Stomach (tissue), 9 donors: ENCODE measurements around the gene RHEBL1. TPM values are rescaled to one million over a fixed set of nuclear protein-coding genes. Genes with fewer than 3 reads are reported as not detected.

Experiments
- DNase-seq, 2 donors: peaks; one replicate each; pipeline versions ENCODE4 v3.0.0 to v3.0.0-alpha.2; 2013 to 2019
- H3K27ac ChIP-seq, 5 donors: fragments of 200-600 bp in 4 of 5; sonication (generic) in 4 of 5; one replicate each; pipeline ENCODE4 v1.5.1; 2013 to 2019; ENCODE audit warnings: mild to moderate bottlenecking in 1 of 5, moderate library complexity in 1 of 5
- H3K27me3 ChIP-seq, 3 donors: fragments of 200-600 bp; sonication (generic); one replicate each; pipeline ENCODE4 v1.5.1; 2017 to 2019; ENCODE audit warnings: mixed run types in 1 of 3
- H3K36me3 ChIP-seq, 4 donors: fragments of 200-600 bp; sonication (generic); 1 replicate in 3 of 4; 2 replicates in 1 of 4; pipeline ENCODE4 v1.5.1; 2016 to 2019
- H3K4me1 ChIP-seq, 4 donors: fragments of 200-600 bp; sonication (generic); one replicate each; pipeline ENCODE4 v1.5.1; 2016 to 2019
- H3K4me3 ChIP-seq, 4 donors: fragments of 200-600 bp; sonication (generic) in 3 of 4; one replicate each; pipeline ENCODE4 v1.5.1; 2016 to 2019; ENCODE audit warnings: mild to moderate bottlenecking in 1 of 4
- H3K9me3 ChIP-seq, 4 donors: fragments of 200-600 bp; sonication (generic); one replicate each; pipeline ENCODE4 v1.5.1; 2016 to 2019
- CTCF ChIP-seq, 7 experiments: fragments of 450-650 bp in 4 of 7; fragments of 200-600 bp in 3 of 7; sonication (generic) in 3 of 7; IDR thresholded peaks; one replicate each; pipeline ENCODE4 v1.5.1; 2016 to 2019; ENCODE audit warnings: antibody characterized with exemption in 7 of 7, control low read depth in 2 of 7, mild to moderate bottlenecking in 1 of 7
- EP300 ChIP-seq: sonication (generic); formaldehyde crosslinking; IDR thresholded peaks from one replicate; pipeline ENCODE4 v1.6.1; 2017; ENCODE audit warnings: antibody characterized with exemption
- POLR2A ChIP-seq, 4 donors: fragments of 450-650 bp; IDR thresholded peaks; one replicate each; pipeline ENCODE4 v1.6.1; 2016; ENCODE audit warnings: antibody characterized with exemption in 4 of 4, control low read depth in 2 of 4, mild to moderate bottlenecking in 1 of 4, moderate library complexity in 1 of 4
- POLR2AphosphoS5 ChIP-seq, 3 donors: sonication (generic); formaldehyde crosslinking; IDR thresholded peaks; one replicate each; pipeline ENCODE4 v1.6.1; 2016; ENCODE audit warnings: antibody characterized with exemption in 3 of 3
- WGBS, 5 donors: extraction: QIAGEN DNeasy Blood & Tissue Kit in 3 of 5; methylation state at CpG; one replicate each; pipeline versions ENCODE4 v1.1.5 to v1.1.7; 2013 to 2018; 5-methylcytosine and 5-hydroxymethylcytosine counted together
- intact Hi-C: fragments of 100-400 bp; cut with DNase I; formaldehyde crosslinking; loops from one replicate; pipeline ENCODE4 v1.15.1; 2023; ENCODE audit warnings: low total_unique reads
- polyA plus RNA-seq, 3 donors: library from polyadenylated mRNA; stranded (reverse); fragments of 200-250 nt; gene quantifications; one replicate each; pipeline ENCODE4 v1.2.3, GENCODE V29; 2013
- total RNA-seq, 5 donors: library from RNA; depleted of rRNA; stranded (reverse); fragments of >200 nt; gene quantifications; one replicate each; pipeline versions ENCODE4 v1.1.0 to v1.2.3, GENCODE V29; 2014 to 2016
- donor health status: healthy with polysubstance abuse.
- donor health status: Bipolar disorder and iron deficiency.
- donor health status: healthy.

The RHEBL1 gene
- total and polyA plus RNA-seq, 8 donors, result 0.75 to 1.0 TPM; not detected in 6

GRCh38 chr12:49089821-49090773 lies 20.3 kb upstream of the RHEBL1 start:
- H3K4me3 ChIP-seq, result peak overlapping the region; percentile 29 to 55 (median 38)
- H3K9me3 ChIP-seq, result no peaks in the 10 kb centered on the region
- TF ChIP-seq CTCF (IDR thresholded peaks at IDR 0.05) (peak in 1 of 7 experiments; percentile 9), POLR2AphosphoS5 (IDR thresholded peaks at IDR 0.05) (no peak)
- H3K27ac ChIP-seq, result peak overlapping the region in 1 of 5 donors; percentile 14
- intact Hi-C loops, result no loop called here
- peak; percentile 31 to 77 for DNase-seq
- peaks cover 30 to 68% (median 61%) of the 10 kb centered on the region in 3 donors for H3K27me3 ChIP-seq
- 3 to 15% (median 3%) methylated on average over 29 to 88 of the region's 88 CpGs for WGBS, 5 donors
- peaks cover 43 to 72% (median 64%) of the 10 kb centered on the region in 4 donors for H3K4me1 ChIP-seq
- no peaks in the 10 kb centered on the region for H3K36me3 ChIP-seq

- Histone ChIP-seq H3K27me3 (peaks cover 25 to 57% (median 51%) of the 10 kb centered on the region in 3 donors), H3K27ac (no peak overlapping the region), H3K36me3 (no peaks in the 10 kb centered on the region), H3K4me3 (no peak overlapping the region), H3K9me3 (no peaks in the 10 kb centered on the region), H3K4me1 (peaks cover 36 to 60% (median 54%) of the 10 kb centered on the region in 4 donors)
- intact Hi-C loops, result no loop called here
- DNase-seq, result no peak
- TF ChIP-seq POLR2AphosphoS5 (IDR thresholded peaks at IDR 0.05) (no peak), POLR2A (IDR thresholded peaks at IDR 0.05) (no peak), CTCF (IDR thresholded peaks at IDR 0.05) (no peak), EP300 (no peak)
- 49 to 56% (median 52%) methylated on average over 4 to 6 of the region's 6 CpGs for WGBS, 5 donors
Observed at GRCh38 chr12:49088932-49089330, 19.2 kb upstream of the RHEBL1 start.

GRCh38 chr12:49088150-49088931 lies 18.6 kb upstream of the RHEBL1 start:
- no peaks in the 10 kb centered on the region for H3K9me3 ChIP-seq
- H3K27ac ChIP-seq, result no peak overlapping the region
- 1 to 8% (median 2%) methylated on average over 10 to 18 of the region's 18 CpGs for WGBS, 5 donors
- peaks cover 34 to 54% (median 48%) of the 10 kb centered on the region in 4 donors for H3K4me1 ChIP-seq
- peaks cover 20 to 51% (median 46%) of the 10 kb centered on the region in 3 donors for H3K27me3 ChIP-seq
- intact Hi-C loops, result no loop called here
- DNase-seq, result peak; percentile 66 to 95
- peak overlapping the region in 2 of 4 donors; percentile 15 to 26 for H3K4me3 ChIP-seq
- H3K36me3 ChIP-seq, result no peaks in the 10 kb centered on the region
- no peak for TF ChIP-seq EP300
- no peak for TF ChIP-seq POLR2A (IDR thresholded peaks at IDR 0.05)
- peak in 5 of 7 experiments; percentile 78 to 91 (median 85) for TF ChIP-seq CTCF (IDR thresholded peaks at IDR 0.05)
- TF ChIP-seq POLR2AphosphoS5 (IDR thresholded peaks at IDR 0.05), result peak in 1 of 3 donors; percentile 76

GRCh38 chr12:49086116-49086515 lies 16.3 kb upstream of the RHEBL1 start:
- Histone ChIP-seq H3K27me3 (peaks cover 6 to 29% (median 23%) of the 10 kb centered on the region in 3 donors), H3K27ac (no peak overlapping the region), H3K36me3 (no peaks in the 10 kb centered on the region), H3K9me3 (no peaks in the 10 kb centered on the region), H3K4me3 (no peak overlapping the region), H3K4me1 (peaks cover 21 to 35% (median 30%) of the 10 kb centered on the region in 4 donors)
- intact Hi-C loops, result no loop called here
- WGBS, 5 donors, result 51 to 83% (median 80%) methylated on average over 3 of the region's 3 CpGs
- no peak for DNase-seq
- TF ChIP-seq POLR2AphosphoS5 (IDR thresholded peaks at IDR 0.05) (no peak), POLR2A (IDR thresholded peaks at IDR 0.05) (no peak), EP300 (no peak), CTCF (IDR thresholded peaks at IDR 0.05) (no peak)
